ENCODE results near the gene PRR16. TPM values are rescaled to one million over a fixed set of nuclear protein-coding genes. Genes with fewer than 3 reads are reported as not detected.

PRR16 gene
- total RNA-seq, 1 donor from 2014 or later, result 0.23 TPM

DNA sequence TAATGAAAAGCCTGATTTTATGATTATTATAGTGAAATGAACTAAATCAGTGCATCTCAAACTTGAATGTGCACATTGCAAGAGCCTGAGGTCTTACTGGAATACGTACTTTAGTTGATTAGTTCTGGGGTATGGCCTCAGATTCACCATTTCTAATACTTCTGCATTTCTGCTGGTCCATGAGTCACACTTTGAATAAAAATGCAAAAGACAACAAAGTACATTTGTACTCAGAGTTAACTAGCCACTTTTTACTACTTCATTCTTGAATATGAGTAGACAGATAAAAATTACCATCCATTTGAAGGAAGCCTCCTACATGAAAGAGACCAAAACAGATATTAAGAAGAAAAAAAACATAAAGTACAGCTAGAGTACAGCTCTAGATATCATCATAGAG, 27.1 kb upstream of the PRR16 start:
- TF ChIP-seq, protein P1, sequence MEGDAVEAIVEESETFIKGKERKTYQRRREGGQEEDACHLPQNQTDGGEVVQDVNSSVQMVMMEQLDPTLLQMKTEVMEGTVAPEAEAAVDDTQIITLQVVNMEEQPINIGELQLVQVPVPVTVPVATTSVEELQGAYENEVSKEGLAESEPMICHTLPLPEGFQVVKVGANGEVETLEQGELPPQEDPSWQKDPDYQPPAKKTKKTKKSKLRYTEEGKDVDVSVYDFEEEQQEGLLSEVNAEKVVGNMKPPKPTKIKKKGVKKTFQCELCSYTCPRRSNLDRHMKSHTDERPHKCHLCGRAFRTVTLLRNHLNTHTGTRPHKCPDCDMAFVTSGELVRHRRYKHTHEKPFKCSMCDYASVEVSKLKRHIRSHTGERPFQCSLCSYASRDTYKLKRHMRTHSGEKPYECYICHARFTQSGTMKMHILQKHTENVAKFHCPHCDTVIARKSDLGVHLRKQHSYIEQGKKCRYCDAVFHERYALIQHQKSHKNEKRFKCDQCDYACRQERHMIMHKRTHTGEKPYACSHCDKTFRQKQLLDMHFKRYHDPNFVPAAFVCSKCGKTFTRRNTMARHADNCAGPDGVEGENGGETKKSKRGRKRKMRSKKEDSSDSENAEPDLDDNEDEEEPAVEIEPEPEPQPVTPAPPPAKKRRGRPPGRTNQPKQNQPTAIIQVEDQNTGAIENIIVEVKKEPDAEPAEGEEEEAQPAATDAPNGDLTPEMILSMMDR (conservative IDR thresholded peaks at IDR 0.05; ENCODE audit: low read depth, low read length), result no peak

GRCh38 chr5:120442694-120443093, 21.4 kb upstream of the PRR16 start:
- no peak for DNase-seq (ENCODE audit: low read depth)
- TF ChIP-seq, protein P1 (conservative IDR thresholded peaks at IDR 0.05; ENCODE audit: low read depth, low read length), result no peak
- no peak overlapping the region for H3K4me3 ChIP-seq (ENCODE audit: low read depth, low read length)

More for the DNA sequence above, 27.1 kb upstream of the PRR16 start:
- no peak for DNase-seq (ENCODE audit: low read depth)
- H3K4me3 ChIP-seq (ENCODE audit: low read depth, low read length), result no peak overlapping the region

DNA sequence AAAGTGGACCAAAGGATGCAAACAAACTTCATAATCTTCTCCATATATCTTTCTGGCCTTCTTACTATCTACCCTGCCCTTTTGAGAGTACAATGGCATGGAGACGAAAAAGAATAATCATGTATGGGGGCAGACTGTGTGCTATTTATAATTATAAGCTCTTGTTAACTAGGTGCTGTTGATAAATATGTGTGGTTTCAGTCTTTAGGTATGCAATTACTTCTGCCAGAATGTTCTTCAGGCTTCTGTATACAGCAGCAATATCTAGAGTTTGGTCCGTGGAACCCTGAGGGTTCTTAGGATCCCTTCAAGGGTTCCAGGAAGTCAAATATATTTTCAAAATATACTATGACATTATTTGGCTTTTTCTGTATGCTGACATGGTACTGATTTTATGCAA, 20.5 kb upstream of the PRR16 start:
- TF ChIP-seq, protein P1 (conservative IDR thresholded peaks at IDR 0.05; ENCODE audit: low read depth, low read length), result no peak
- no peak for DNase-seq (ENCODE audit: low read depth)
- H3K4me3 ChIP-seq (ENCODE audit: low read depth, low read length), result no peak overlapping the region

GRCh38 chr5:120446068-120446492, 18.0 kb upstream of the PRR16 start:
- TF ChIP-seq, protein P1 (conservative IDR thresholded peaks at IDR 0.05; ENCODE audit: low read depth, low read length), result no peak
- H3K4me3 ChIP-seq (ENCODE audit: low read depth, low read length), result no peak overlapping the region
- DNase-seq (ENCODE audit: low read depth), result peak; percentile 3

- TF ChIP-seq, protein P1 (conservative IDR thresholded peaks at IDR 0.05; ENCODE audit: low read depth, low read length), result no peak
- H3K4me3 ChIP-seq (ENCODE audit: low read depth, low read length), result no peak overlapping the region
- no peak for DNase-seq (ENCODE audit: low read depth)
Measured at GRCh38 chr5:120446901-120447300, 17.2 kb upstream of the PRR16 start.

DNA sequence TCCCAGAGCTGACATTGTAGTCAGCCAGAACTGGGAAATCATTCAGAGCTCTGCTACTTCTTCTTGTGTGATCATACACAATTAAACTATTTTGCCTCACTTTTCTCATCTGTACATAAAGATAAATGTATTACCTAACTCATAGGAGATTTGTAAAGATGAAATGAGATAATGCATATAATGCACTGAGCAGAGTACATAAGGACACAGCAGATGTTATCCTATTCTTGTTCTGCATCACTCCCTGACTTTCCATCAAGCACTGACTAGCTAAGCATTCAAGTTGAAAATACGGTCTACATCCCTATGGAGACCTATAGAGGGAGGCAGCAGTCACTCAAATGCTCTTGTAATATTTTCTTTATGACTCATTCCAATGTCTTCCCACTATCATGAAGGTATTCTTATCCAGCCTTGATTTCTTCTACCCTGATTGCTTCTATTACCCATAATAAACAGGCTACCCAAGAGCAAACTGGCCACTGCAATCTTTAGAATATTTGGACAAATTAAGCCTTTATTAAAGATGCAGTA, 16.3 kb upstream of the PRR16 start:
- TF ChIP-seq, protein P1 (conservative IDR thresholded peaks at IDR 0.05; ENCODE audit: low read depth, low read length), result no peak
- DNase-seq (ENCODE audit: low read depth), result no peak
- no peak overlapping the region for H3K4me3 ChIP-seq (ENCODE audit: low read depth, low read length)

- no peak for DNase-seq (ENCODE audit: low read depth)
- TF ChIP-seq, protein P1 (conservative IDR thresholded peaks at IDR 0.05; ENCODE audit: low read depth, low read length), result no peak
- no peak overlapping the region for H3K4me3 ChIP-seq (ENCODE audit: low read depth, low read length)
Measured at GRCh38 chr5:120449501-120449900, 14.6 kb upstream of the PRR16 start.
